Measurements from ENCODE around the gene PCNX2.

GRCh38 chr1:233045588-233045987, 249.9 kb downstream of the PCNX2 start:
- no peak for TF ChIP-seq CTCF (IDR thresholded peaks at IDR 0.05)
- no peak for TF ChIP-seq POLR2A (IDR thresholded peaks at IDR 0.05)

Measured in heart left ventricle (tissue), 13 donors.